Naive B cell (primary cell): Measurements from ENCODE around the gene SUDS3. TPM values are rescaled to one million over a fixed set of nuclear protein-coding genes. Genes with fewer than 3 reads are reported as not detected.

Experiments used
- ATAC-seq, 2 donors: fragments of 150-1000 bp; cut with Tn5 transposase; 2 replicates each; pipeline ENCODE4 v1.10.0; 2021; ENCODE audit warnings: low read depth in 2 of 2, mild to moderate bottlenecking in 2 of 2, moderate library complexity in 2 of 2
- DNase-seq: peaks from one replicate; pipeline ENCODE4 v3.0.0; 2022
- H3K27ac Mint-ChIP-seq, 6 donors: one replicate each; pipeline ENCODE4 v1.8.0; 2020 to 2022; ENCODE audit warnings: mild to moderate bottlenecking in 6 of 6, mixed read lengths in 6 of 6, moderate library complexity in 5 of 6, inconsistent platforms in 2 of 6
- H3K27me3 Mint-ChIP-seq, 3 donors: one replicate each; pipeline ENCODE4 v1.8.0; 2021 to 2022; ENCODE audit warnings: mixed read lengths in 3 of 3, mild to moderate bottlenecking in 1 of 3
- H3K36me3 Mint-ChIP-seq, 2 donors: one replicate each; pipeline ENCODE4 v1.8.0; 2020 to 2022; ENCODE audit warnings: mixed read lengths in 2 of 2, inconsistent platforms in 1 of 2, mild to moderate bottlenecking in 1 of 2
- H3K4me1 Mint-ChIP-seq, 3 donors: one replicate each; pipeline ENCODE4 v1.8.0; 2020 to 2022; ENCODE audit warnings: mixed read lengths in 3 of 3, inconsistent platforms in 1 of 3, mild to moderate bottlenecking in 1 of 3, moderate library complexity in 1 of 3
- H3K4me3 Mint-ChIP-seq, 8 donors: one replicate each; pipeline ENCODE4 v1.8.0; 2020 to 2022; ENCODE audit warnings: mild to moderate bottlenecking in 8 of 8, mixed read lengths in 8 of 8, moderate library complexity in 8 of 8, inconsistent platforms in 2 of 8
- H3K9me3 Mint-ChIP-seq, 7 donors: one replicate each; pipeline ENCODE4 v1.8.0; 2020 to 2022; ENCODE audit warnings: mixed read lengths in 7 of 7, mild to moderate bottlenecking in 5 of 7, inconsistent platforms in 2 of 7, moderate library complexity in 1 of 7
- polyA plus RNA-seq, 6 donors: library from polyadenylated mRNA; unstranded; fragments of 300-500 nt; fragmentation: Illumina TruSeq; gene quantifications; one replicate each; pipeline ENCODE4 v1.2.3, GENCODE V29; 2021; ENCODE audit warnings: low read depth in 6 of 6

The SUDS3 gene
- polyA plus RNA-seq, 6 donors from 2014 or later = 17.2 to 26.0 (median 20.1) TPM

DNA sequence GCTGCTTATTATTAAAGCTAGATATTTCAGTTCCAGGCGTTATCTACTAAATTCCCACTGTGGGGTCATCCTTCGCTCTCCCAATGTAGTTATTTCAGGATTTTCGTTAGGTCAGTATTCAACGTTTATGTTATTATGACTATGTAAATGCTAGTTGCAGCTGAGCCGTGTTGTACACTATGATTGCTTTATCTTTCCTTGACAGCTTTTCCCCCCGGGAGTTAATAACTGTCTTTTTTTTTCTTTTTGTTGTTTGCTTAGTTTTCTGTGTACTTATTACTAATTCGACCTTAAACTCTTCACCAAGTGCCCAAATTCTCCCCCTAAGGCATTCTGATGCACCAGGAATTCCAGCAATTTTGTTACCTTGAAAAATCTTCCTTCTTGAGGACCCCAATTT lies 48.5 kb downstream of the SUDS3 start:
- Mint-ChIP-seq H3K27me3 (no peaks in the 10 kb centered on the region), H3K36me3 (peaks cover 4 to 10% of the 10 kb centered on the region in 2 donors), H3K27ac (peak overlapping the region in 1 of 6 donors; percentile 46), H3K4me1 (peaks cover 2 to 8% (median 6%) of the 10 kb centered on the region in 3 donors), H3K9me3 (no peaks in the 10 kb centered on the region), H3K4me3 (no peak overlapping the region)
- ATAC-seq (no peak), DNase-seq (no peak)

DNA sequence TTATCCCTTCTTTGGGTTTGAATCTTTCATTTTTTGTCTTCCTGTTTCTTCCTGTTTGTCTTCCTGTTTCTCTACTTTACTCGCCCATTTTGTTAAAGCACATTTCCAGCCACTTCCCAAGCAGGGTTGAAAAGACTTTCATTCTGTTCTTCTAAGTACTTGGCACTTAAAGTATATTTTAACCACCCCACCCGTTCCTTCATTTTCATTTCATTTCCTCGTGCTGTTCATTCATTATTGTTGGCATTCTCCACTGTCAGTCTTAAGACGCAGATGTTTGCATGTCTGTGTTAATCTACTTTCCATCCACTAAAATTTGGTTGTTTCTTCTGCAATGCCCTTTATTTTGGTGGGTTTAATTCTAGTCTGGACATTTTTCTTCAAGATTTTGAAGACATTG lies 49.0 kb downstream of the SUDS3 start:
- peaks cover 2 to 8% (median 6%) of the 10 kb centered on the region in 3 donors for H3K4me1 Mint-ChIP-seq
- ATAC-seq (no peak), DNase-seq (no peak)
- H3K27ac Mint-ChIP-seq = peak overlapping the region in 1 of 6 donors; percentile 46
- H3K36me3 Mint-ChIP-seq = peaks cover 4 to 10% of the 10 kb centered on the region in 2 donors
- no peaks in the 10 kb centered on the region for H3K9me3 Mint-ChIP-seq
- H3K27me3 Mint-ChIP-seq = no peaks in the 10 kb centered on the region
- H3K4me3 Mint-ChIP-seq = no peak overlapping the region

- H3K27me3 Mint-ChIP-seq = no peaks in the 10 kb centered on the region
- no peak overlapping the region for H3K27ac Mint-ChIP-seq
- no peaks in the 10 kb centered on the region for H3K9me3 Mint-ChIP-seq
- no peak overlapping the region for H3K4me3 Mint-ChIP-seq
- ATAC-seq = no peak
- peaks cover 4 to 10% of the 10 kb centered on the region in 2 donors for H3K36me3 Mint-ChIP-seq
- peaks cover 2 to 7% (median 6%) of the 10 kb centered on the region in 3 donors for H3K4me1 Mint-ChIP-seq
- DNase-seq = no peak
These were observed 51.5 kb downstream of the SUDS3 start for GRCh38 chr12:118427819-118428218.

DNA sequence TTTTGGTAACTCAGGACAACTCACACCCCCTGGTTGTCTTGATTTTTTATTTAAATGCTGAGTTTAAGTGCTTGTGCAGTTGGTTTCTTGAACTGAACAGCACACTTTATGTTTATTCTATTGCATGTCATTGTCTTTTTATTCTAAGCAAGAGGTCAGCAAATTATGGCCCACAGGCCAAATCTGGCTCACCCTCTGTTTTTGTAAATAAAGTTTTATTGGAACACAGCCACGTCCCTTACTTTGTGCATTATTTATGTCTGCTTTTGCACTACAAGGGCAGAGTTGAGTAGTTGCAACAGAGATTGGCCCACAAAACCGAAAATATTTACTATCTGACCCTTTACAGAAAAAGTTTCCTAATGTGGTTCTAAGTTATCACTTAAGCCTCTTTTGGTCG lies 52.3 kb downstream of the SUDS3 start:
- DNase-seq (no peak), ATAC-seq (no peak)
- Mint-ChIP-seq H3K36me3 (peaks cover 4 to 10% of the 10 kb centered on the region in 2 donors), H3K4me3 (no peak overlapping the region), H3K27me3 (peaks cover 0 to 4% (median 0%) of the 10 kb centered on the region in 3 donors), H3K27ac (no peak overlapping the region), H3K4me1 (peaks cover 2 to 4% (median 3%) of the 10 kb centered on the region in 3 donors), H3K9me3 (peaks cover 0 to 4% (median 0%) of the 10 kb centered on the region in 7 donors)

DNA sequence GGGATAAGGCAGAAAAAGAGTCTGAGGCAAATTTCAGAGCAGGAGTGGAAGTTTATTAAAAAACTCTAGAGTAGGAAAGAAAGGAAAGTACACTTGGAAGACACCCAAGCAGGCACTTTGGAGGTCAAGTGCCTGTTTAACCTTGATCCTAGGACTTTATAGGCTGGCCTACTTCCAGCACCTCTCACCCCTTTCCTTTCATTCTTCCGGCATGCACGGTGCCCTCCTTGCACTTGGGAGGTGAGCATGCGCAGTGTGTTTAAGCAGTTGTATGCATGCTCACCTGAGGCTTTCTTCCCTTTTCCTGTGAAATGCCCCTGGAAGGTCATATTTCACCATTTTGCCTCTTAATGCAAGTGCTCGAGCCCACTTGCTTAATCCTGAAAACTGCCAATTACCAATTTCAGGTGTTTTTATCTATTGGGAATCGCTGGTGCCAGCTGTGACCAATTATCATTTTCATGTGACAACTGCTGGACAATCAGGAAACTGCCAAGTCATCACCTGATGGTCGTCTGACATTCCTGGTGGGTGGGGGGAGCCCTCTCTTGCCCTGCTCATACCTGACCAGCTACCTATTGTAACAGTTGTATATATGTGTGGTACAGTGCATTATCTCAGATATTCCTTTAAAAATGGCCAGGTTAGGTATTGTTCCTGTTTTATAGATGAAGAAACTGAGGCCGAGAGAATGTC lies 53.5 kb downstream of the SUDS3 start:
- H3K36me3 Mint-ChIP-seq = peaks cover 4 to 10% of the 10 kb centered on the region in 2 donors
- ATAC-seq = no peak
- H3K4me1 Mint-ChIP-seq = peaks cover 0 to 4% (median 2%) of the 10 kb centered on the region in 3 donors

GRCh38 chr12:118430516-118430915 lies 54.2 kb downstream of the SUDS3 start:
- no peak for ATAC-seq
- no peak for DNase-seq
- H3K36me3 Mint-ChIP-seq = peaks cover 3 to 8% of the 10 kb centered on the region in 2 donors
- no peak overlapping the region for H3K4me3 Mint-ChIP-seq
- peaks cover 0 to 10% (median 2%) of the 10 kb centered on the region in 7 donors for H3K9me3 Mint-ChIP-seq
- H3K4me1 Mint-ChIP-seq = no peaks in the 10 kb centered on the region
- H3K27me3 Mint-ChIP-seq = peaks cover 0 to 5% (median 0%) of the 10 kb centered on the region in 3 donors
- no peak overlapping the region for H3K27ac Mint-ChIP-seq

More for the DNA sequence above, 53.5 kb downstream of the SUDS3 start:
- DNase-seq = no peak
- peaks cover 0 to 5% (median 0%) of the 10 kb centered on the region in 7 donors for H3K9me3 Mint-ChIP-seq
- peaks cover 0 to 5% (median 0%) of the 10 kb centered on the region in 3 donors for H3K27me3 Mint-ChIP-seq
- no peak overlapping the region for H3K4me3 Mint-ChIP-seq
- H3K27ac Mint-ChIP-seq = no peak overlapping the region

DNA sequence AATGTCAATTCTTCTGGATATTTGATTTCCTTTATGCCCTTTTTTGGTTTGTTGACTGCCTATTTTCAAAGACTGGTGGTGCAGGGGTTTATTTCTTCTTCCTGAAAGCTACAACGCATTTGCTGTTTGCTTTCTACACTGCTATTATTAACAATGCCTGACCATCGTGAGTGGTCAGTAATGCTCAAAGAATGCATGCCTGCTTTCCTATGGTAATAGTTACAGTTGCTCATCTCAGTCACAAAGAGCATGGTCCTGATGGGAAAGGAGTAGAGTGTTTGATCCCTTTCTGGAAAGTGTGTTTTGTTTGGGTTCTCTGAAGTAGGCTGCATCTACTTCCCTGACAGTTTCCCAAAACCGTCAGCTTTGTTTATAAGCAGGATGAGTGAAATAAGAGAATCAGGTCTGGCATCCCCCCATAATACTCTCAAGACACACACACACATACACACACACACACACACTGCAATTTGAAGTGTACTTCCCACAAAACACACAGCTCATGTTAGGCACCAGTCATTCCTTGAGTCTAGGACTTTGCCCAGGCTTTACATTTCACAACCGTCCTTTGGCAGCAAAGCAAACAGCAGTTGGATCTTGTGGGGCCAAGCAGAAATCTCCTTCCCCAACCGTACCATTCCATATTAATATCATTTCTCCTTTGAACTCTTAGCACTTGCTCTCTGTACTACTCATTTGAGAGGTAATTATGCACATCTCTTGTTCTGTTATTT lies 56.6 kb downstream of the SUDS3 start:
- Mint-ChIP-seq H3K27me3 (peaks cover 0 to 20% (median 8%) of the 10 kb centered on the region in 3 donors), H3K36me3 (peaks cover 0 to 8% of the 10 kb centered on the region in 2 donors), H3K4me3 (no peak overlapping the region), H3K9me3 (peaks cover 0 to 18% (median 2%) of the 10 kb centered on the region in 7 donors), H3K4me1 (no peaks in the 10 kb centered on the region), H3K27ac (peak overlapping the region in 1 of 6 donors; percentile 71)
- no peak for ATAC-seq
- no peak for DNase-seq

- no peaks in the 10 kb centered on the region for H3K4me1 Mint-ChIP-seq
- H3K9me3 Mint-ChIP-seq = peaks cover 0 to 18% (median 2%) of the 10 kb centered on the region in 7 donors
- no peak overlapping the region for H3K4me3 Mint-ChIP-seq
- H3K27me3 Mint-ChIP-seq = peaks cover 11 to 33% (median 23%) of the 10 kb centered on the region in 3 donors
- no peak for DNase-seq
- no peak for ATAC-seq
- no peak overlapping the region for H3K27ac Mint-ChIP-seq
- H3K36me3 Mint-ChIP-seq = peaks cover 0 to 4% of the 10 kb centered on the region in 2 donors
These were observed 59.8 kb downstream of the SUDS3 start for GRCh38 chr12:118436002-118436730.

GRCh38 chr12:118436986-118437385 lies 60.6 kb downstream of the SUDS3 start:
- H3K36me3 Mint-ChIP-seq = peaks cover 0 to 4% of the 10 kb centered on the region in 2 donors
- no peak for DNase-seq
- H3K4me3 Mint-ChIP-seq = no peak overlapping the region
- H3K27me3 Mint-ChIP-seq = peaks cover 17 to 42% (median 30%) of the 10 kb centered on the region in 3 donors
- no peaks in the 10 kb centered on the region for H3K4me1 Mint-ChIP-seq
- no peak overlapping the region for H3K27ac Mint-ChIP-seq
- peaks cover 0 to 18% (median 2%) of the 10 kb centered on the region in 7 donors for H3K9me3 Mint-ChIP-seq
- no peak for ATAC-seq

DNA sequence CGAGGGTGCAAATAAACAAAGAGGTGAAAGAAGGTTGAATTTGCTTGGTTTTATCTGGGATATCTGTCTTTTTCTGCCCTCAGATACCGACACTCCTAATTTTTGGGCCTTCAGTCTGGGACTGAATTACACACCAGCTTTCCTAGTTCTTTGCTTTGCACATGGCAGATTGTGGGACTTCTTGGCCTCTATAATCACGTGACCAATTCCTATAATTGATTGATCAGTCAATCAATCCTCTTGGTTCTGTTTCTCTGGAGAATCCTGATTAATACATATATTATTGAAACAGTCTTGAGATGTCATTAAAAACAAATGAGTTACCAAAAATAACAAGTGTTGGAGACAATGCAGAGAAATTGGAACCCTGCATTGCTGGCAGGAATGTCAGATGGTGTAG lies 62.7 kb downstream of the SUDS3 start:
- H3K4me1 Mint-ChIP-seq = no peaks in the 10 kb centered on the region
- H3K4me3 Mint-ChIP-seq = no peak overlapping the region
- peaks cover 0 to 4% of the 10 kb centered on the region in 2 donors for H3K36me3 Mint-ChIP-seq
- peaks cover 30 to 50% (median 45%) of the 10 kb centered on the region in 3 donors for H3K27me3 Mint-ChIP-seq
- no peak for ATAC-seq
- H3K27ac Mint-ChIP-seq = no peak overlapping the region
- DNase-seq = no peak
- peaks cover 0 to 20% (median 3%) of the 10 kb centered on the region in 7 donors for H3K9me3 Mint-ChIP-seq

GRCh38 chr12:118446247-118446646 lies 69.9 kb downstream of the SUDS3 start:
- ATAC-seq (no peak), DNase-seq (no peak)
- H3K27ac Mint-ChIP-seq = no peak overlapping the region
- peaks cover 0 to 20% (median 8%) of the 10 kb centered on the region in 7 donors for H3K9me3 Mint-ChIP-seq
- no peaks in the 10 kb centered on the region for H3K36me3 Mint-ChIP-seq
- no peaks in the 10 kb centered on the region for H3K4me1 Mint-ChIP-seq
- H3K27me3 Mint-ChIP-seq = peaks cover 39 to 45% (median 43%) of the 10 kb centered on the region in 3 donors
- no peak overlapping the region for H3K4me3 Mint-ChIP-seq

- Mint-ChIP-seq H3K9me3 (peaks cover 0 to 20% (median 8%) of the 10 kb centered on the region in 7 donors), H3K27me3 (peaks cover 40 to 42% (median 41%) of the 10 kb centered on the region in 3 donors), H3K4me1 (no peaks in the 10 kb centered on the region), H3K4me3 (no peak overlapping the region), H3K36me3 (no peaks in the 10 kb centered on the region), H3K27ac (no peak overlapping the region)
- ATAC-seq (no peak), DNase-seq (no peak)
These were observed 70.8 kb downstream of the SUDS3 start for GRCh38 chr12:118447181-118447580.

GRCh38 chr12:118448341-118448740 lies 72.0 kb downstream of the SUDS3 start:
- DNase-seq (no peak), ATAC-seq (no peak)
- Mint-ChIP-seq H3K27me3 (peaks cover 37 to 43% (median 38%) of the 10 kb centered on the region in 3 donors), H3K27ac (no peak overlapping the region), H3K36me3 (no peaks in the 10 kb centered on the region), H3K4me1 (no peaks in the 10 kb centered on the region), H3K4me3 (no peak overlapping the region), H3K9me3 (peaks cover 0 to 20% (median 8%) of the 10 kb centered on the region in 7 donors)
